T-helper 2 cell treated with Interferon-gamma antibody and Interleukin-4, amounts not matched to agents 5 μg/mL and 100 μg/mL, for 36 hours (primary cell): ENCODE data around the gene OSBP2.

Source experiments
- DNase-seq: peaks from one replicate; pipeline ENCODE4 v3.0.0; 2021; ENCODE audit warnings: low spot score
- H3K27ac Mint-ChIP-seq: one replicate; pipeline ENCODE4 v1.8.0; 2021; ENCODE audit warnings: mild to moderate bottlenecking, mixed read lengths
- H3K27me3 Mint-ChIP-seq: one replicate; pipeline ENCODE4 v1.8.0; 2021; ENCODE audit warnings: low read depth, mixed read lengths
- H3K36me3 Mint-ChIP-seq: one replicate; pipeline ENCODE4 v1.8.0; 2021; ENCODE audit warnings: low read depth, mixed read lengths
- H3K4me1 Mint-ChIP-seq: one replicate; pipeline ENCODE4 v1.8.0; 2021; ENCODE audit warnings: low read depth, mixed read lengths
- H3K4me3 Mint-ChIP-seq: one replicate; pipeline ENCODE4 v1.8.0; 2022; ENCODE audit warnings: mild to moderate bottlenecking, moderate library complexity, mixed read lengths
- H3K9me3 Mint-ChIP-seq: one replicate; pipeline ENCODE4 v1.8.0; 2021; ENCODE audit warnings: mixed read lengths

OSBP2 gene

GRCh38 chr22:30875481-30876215 is 181.0 kb downstream of the OSBP2 start:
- Mint-ChIP-seq H3K9me3 (no peaks in the 10 kb centered on the region), H3K4me1 (no peaks in the 10 kb centered on the region), H3K27ac (no peak overlapping the region), H3K4me3 (no peak overlapping the region), H3K36me3 (no peaks in the 10 kb centered on the region), H3K27me3 (no peaks in the 10 kb centered on the region)
- no peak for DNase-seq

- no peaks in the 10 kb centered on the region for H3K9me3 Mint-ChIP-seq
- H3K27me3 Mint-ChIP-seq = no peaks in the 10 kb centered on the region
- H3K27ac Mint-ChIP-seq = no peak overlapping the region
- H3K4me1 Mint-ChIP-seq = no peaks in the 10 kb centered on the region
- H3K36me3 Mint-ChIP-seq = no peaks in the 10 kb centered on the region
- no peak overlapping the region for H3K4me3 Mint-ChIP-seq
- no peak for DNase-seq
These were observed 181.6 kb downstream of the OSBP2 start for GRCh38 chr22:30876221-30876751.

GRCh38 chr22:30876915-30877553 is 182.4 kb downstream of the OSBP2 start:
- Mint-ChIP-seq H3K27ac (no peak overlapping the region), H3K9me3 (no peaks in the 10 kb centered on the region), H3K4me1 (no peaks in the 10 kb centered on the region), H3K4me3 (no peak overlapping the region), H3K36me3 (no peaks in the 10 kb centered on the region), H3K27me3 (no peaks in the 10 kb centered on the region)
- no peak for DNase-seq

- Mint-ChIP-seq H3K36me3 (no peaks in the 10 kb centered on the region), H3K9me3 (no peaks in the 10 kb centered on the region), H3K4me3 (no peak overlapping the region), H3K4me1 (peaks cover 2% of the 10 kb centered on the region), H3K27ac (no peak overlapping the region), H3K27me3 (no peaks in the 10 kb centered on the region)
- DNase-seq = no peak
These were observed 183.2 kb downstream of the OSBP2 start for GRCh38 chr22:30877662-30878515.

GRCh38 chr22:30878516-30879414 is 184.1 kb downstream of the OSBP2 start:
- Mint-ChIP-seq H3K4me3 (no peak overlapping the region), H3K36me3 (no peaks in the 10 kb centered on the region), H3K9me3 (no peaks in the 10 kb centered on the region), H3K27ac (no peak overlapping the region), H3K4me1 (peaks cover 2% of the 10 kb centered on the region), H3K27me3 (no peaks in the 10 kb centered on the region)
- DNase-seq = no peak

GRCh38 chr22:30879415-30879797 is 184.7 kb downstream of the OSBP2 start:
- Mint-ChIP-seq H3K9me3 (no peaks in the 10 kb centered on the region), H3K27me3 (no peaks in the 10 kb centered on the region), H3K4me1 (peaks cover 2% of the 10 kb centered on the region), H3K27ac (no peak overlapping the region), H3K4me3 (no peak overlapping the region), H3K36me3 (no peaks in the 10 kb centered on the region)
- DNase-seq = no peak

- H3K27ac Mint-ChIP-seq = no peak overlapping the region
- peaks cover 2% of the 10 kb centered on the region for H3K4me1 Mint-ChIP-seq
- H3K9me3 Mint-ChIP-seq = no peaks in the 10 kb centered on the region
- no peaks in the 10 kb centered on the region for H3K36me3 Mint-ChIP-seq
- no peak overlapping the region for H3K4me3 Mint-ChIP-seq
- H3K27me3 Mint-ChIP-seq = no peaks in the 10 kb centered on the region
- no peak for DNase-seq
These were observed 185.5 kb downstream of the OSBP2 start for GRCh38 chr22:30880181-30880601.

- no peaks in the 10 kb centered on the region for H3K27me3 Mint-ChIP-seq
- no peak overlapping the region for H3K4me3 Mint-ChIP-seq
- no peak overlapping the region for H3K27ac Mint-ChIP-seq
- H3K36me3 Mint-ChIP-seq = no peaks in the 10 kb centered on the region
- no peaks in the 10 kb centered on the region for H3K9me3 Mint-ChIP-seq
- peaks cover 2% of the 10 kb centered on the region for H3K4me1 Mint-ChIP-seq
- no peak for DNase-seq
These were observed 186.2 kb downstream of the OSBP2 start for GRCh38 chr22:30880847-30881246.

- no peaks in the 10 kb centered on the region for H3K27me3 Mint-ChIP-seq
- H3K4me3 Mint-ChIP-seq = no peak overlapping the region
- no peak for DNase-seq
- no peaks in the 10 kb centered on the region for H3K36me3 Mint-ChIP-seq
- peaks cover 2% of the 10 kb centered on the region for H3K4me1 Mint-ChIP-seq
- H3K9me3 Mint-ChIP-seq = no peaks in the 10 kb centered on the region
- no peak overlapping the region for H3K27ac Mint-ChIP-seq
These were observed 186.9 kb downstream of the OSBP2 start for GRCh38 chr22:30881361-30882183.

GRCh38 chr22:30882184-30882717 is 187.6 kb downstream of the OSBP2 start:
- DNase-seq = no peak
- Mint-ChIP-seq H3K27me3 (no peaks in the 10 kb centered on the region), H3K4me1 (peaks cover 2% of the 10 kb centered on the region), H3K36me3 (no peaks in the 10 kb centered on the region), H3K4me3 (no peak overlapping the region), H3K9me3 (no peaks in the 10 kb centered on the region), H3K27ac (no peak overlapping the region)

GRCh38 chr22:30882974-30883533 is 188.4 kb downstream of the OSBP2 start:
- H3K36me3 Mint-ChIP-seq = no peaks in the 10 kb centered on the region
- no peak overlapping the region for H3K27ac Mint-ChIP-seq
- H3K27me3 Mint-ChIP-seq = no peaks in the 10 kb centered on the region
- peaks cover 2% of the 10 kb centered on the region for H3K4me1 Mint-ChIP-seq
- no peak overlapping the region for H3K4me3 Mint-ChIP-seq
- H3K9me3 Mint-ChIP-seq = no peaks in the 10 kb centered on the region
- no peak for DNase-seq

- no peak overlapping the region for H3K4me3 Mint-ChIP-seq
- no peaks in the 10 kb centered on the region for H3K9me3 Mint-ChIP-seq
- no peaks in the 10 kb centered on the region for H3K27me3 Mint-ChIP-seq
- no peak for DNase-seq
- no peak overlapping the region for H3K27ac Mint-ChIP-seq
- H3K4me1 Mint-ChIP-seq = peaks cover 2% of the 10 kb centered on the region
- no peaks in the 10 kb centered on the region for H3K36me3 Mint-ChIP-seq
These were observed 189.0 kb downstream of the OSBP2 start for GRCh38 chr22:30883586-30884145.
